CD4-positive, CD25-positive, alpha-beta regulatory T cell (primary cell): ENCODE measurements around the gene TBPL2. TPM values are rescaled to one million over a fixed set of nuclear protein-coding genes. Genes with fewer than 3 reads are reported as not detected.

ENCODE experiments used
- ATAC-seq, 2 donors: fragments of 150-1000 bp; cut with Tn5 transposase; one replicate each; pipeline ENCODE4 v1.10.0; 2021; ENCODE audit warnings: low read depth in 2 of 2, moderate number of reproducible peaks in 2 of 2, moderate library complexity in 1 of 2
- DNase-seq, 3 donors: peaks; one replicate each; pipeline versions ENCODE4 v3.0.0 to v3.0.0-alpha.2; 2012 to 2022; ENCODE audit warnings: mixed read lengths in 1 of 3
- H3K27ac ChIP-seq: one replicate; pipeline ENCODE4 v1.7.0; 2013; ENCODE audit warnings: mild to moderate bottlenecking, low read length; ENCODE audit not compliant: insufficient read depth, poor library complexity, severe bottlenecking
- H3K27me3 ChIP-seq: one replicate; pipeline ENCODE4 v1.7.0; 2013; ENCODE audit warnings: low read length; ENCODE audit not compliant: control insufficient read depth, insufficient read depth
- H3K36me3 ChIP-seq: one replicate; pipeline ENCODE4 v1.7.0; 2013; ENCODE audit warnings: mild to moderate bottlenecking, low read length, moderate library complexity; ENCODE audit not compliant: control insufficient read depth, insufficient read depth
- H3K4me1 ChIP-seq: 2 replicates; pipeline ENCODE4 v1.7.0; 2013; ENCODE audit warnings: mild to moderate bottlenecking, low read length; ENCODE audit not compliant: insufficient read depth, control insufficient read depth, poor library complexity, severe bottlenecking
- H3K4me3 ChIP-seq: one replicate; pipeline ENCODE4 v1.7.0; 2013; ENCODE audit warnings: low read depth, mild to moderate bottlenecking, low read length, moderate library complexity
- H3K9me3 ChIP-seq, 2 experiments: 1 replicate in 1 of 2; 2 replicates in 1 of 2; pipeline ENCODE4 v1.7.0; 2013; ENCODE audit warnings: low read length in 2 of 2, mild to moderate bottlenecking in 1 of 2, moderate library complexity in 1 of 2; ENCODE audit not compliant: control insufficient read depth in 2 of 2
- H3K27ac Mint-ChIP-seq, 3 donors: one replicate each; pipeline ENCODE4 v1.8.0; 2020 to 2022; ENCODE audit warnings: mild to moderate bottlenecking in 3 of 3, mixed read lengths in 3 of 3, moderate library complexity in 2 of 3
- H3K27me3 Mint-ChIP-seq: one replicate; pipeline ENCODE4 v1.8.0; 2022; ENCODE audit warnings: mild to moderate bottlenecking, mixed read lengths
- H3K36me3 Mint-ChIP-seq: one replicate; pipeline ENCODE4 v1.8.0; 2020; ENCODE audit warnings: mixed read lengths
- H3K4me1 Mint-ChIP-seq, 4 donors: one replicate each; pipeline ENCODE4 v1.8.0; 2020 to 2022; ENCODE audit warnings: mixed read lengths in 4 of 4, mild to moderate bottlenecking in 1 of 4
- H3K4me3 Mint-ChIP-seq, 4 donors: one replicate each; pipeline ENCODE4 v1.8.0; 2020 to 2022; ENCODE audit warnings: mild to moderate bottlenecking in 4 of 4, mixed read lengths in 4 of 4, moderate library complexity in 3 of 4
- H3K9me3 Mint-ChIP-seq, 7 donors: one replicate each; pipeline ENCODE4 v1.8.0; 2020 to 2022; ENCODE audit warnings: mixed read lengths in 7 of 7, mild to moderate bottlenecking in 3 of 7, moderate library complexity in 2 of 7
- polyA plus RNA-seq, 4 donors: library from polyadenylated mRNA; unstranded; fragments of 300-500 nt; fragmentation: Illumina TruSeq; gene quantifications; one replicate each; pipeline ENCODE4 v1.2.3, GENCODE V29; 2021
- total RNA-seq: library from RNA; stranded (reverse); gene quantifications from one replicate; pipeline ENCODE4 v1.2.3, GENCODE V29; 2022

TBPL2 gene
- total and polyA plus RNA-seq, 5 donors from 2014 or later: not detected

DNA sequence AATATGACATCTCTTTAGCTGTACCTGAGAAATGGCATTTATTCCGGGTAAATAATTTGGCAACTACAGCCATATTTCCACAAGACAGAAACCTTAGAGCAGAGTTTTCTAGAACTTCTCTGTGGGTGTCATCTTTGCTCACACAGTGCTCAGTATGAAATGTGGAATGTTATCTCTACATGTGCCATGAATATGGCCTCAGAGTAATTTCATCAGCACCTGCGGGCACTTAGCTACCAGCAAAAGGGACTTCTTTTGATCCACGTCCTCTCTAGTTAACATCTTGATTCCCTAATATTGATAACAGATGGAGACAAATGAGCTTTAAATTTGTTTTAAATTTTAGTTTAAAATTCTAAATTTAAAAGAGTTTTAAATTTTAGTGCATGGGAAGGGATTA is 25.9 kb downstream of the TBPL2 start:
- Mint-ChIP-seq H3K4me1 (peaks cover 19 to 26% (median 22%) of the 10 kb centered on the region in 4 donors), H3K9me3 (no peaks in the 10 kb centered on the region), H3K4me3 (no peak overlapping the region), H3K27ac (no peak overlapping the region), H3K27me3 (peaks cover 22% of the 10 kb centered on the region), H3K36me3 (no peaks in the 10 kb centered on the region)
- H3K4me3 ChIP-seq: no peak overlapping the region
- H3K9me3 ChIP-seq: no peaks in the 10 kb centered on the region
- peaks cover 24% of the 10 kb centered on the region for H3K4me1 ChIP-seq
- DNase-seq (no peak), ATAC-seq (no peak)
- no peaks in the 10 kb centered on the region for H3K36me3 ChIP-seq
- peaks cover 3% of the 10 kb centered on the region for H3K27me3 ChIP-seq
- no peak overlapping the region for H3K27ac ChIP-seq

DNA sequence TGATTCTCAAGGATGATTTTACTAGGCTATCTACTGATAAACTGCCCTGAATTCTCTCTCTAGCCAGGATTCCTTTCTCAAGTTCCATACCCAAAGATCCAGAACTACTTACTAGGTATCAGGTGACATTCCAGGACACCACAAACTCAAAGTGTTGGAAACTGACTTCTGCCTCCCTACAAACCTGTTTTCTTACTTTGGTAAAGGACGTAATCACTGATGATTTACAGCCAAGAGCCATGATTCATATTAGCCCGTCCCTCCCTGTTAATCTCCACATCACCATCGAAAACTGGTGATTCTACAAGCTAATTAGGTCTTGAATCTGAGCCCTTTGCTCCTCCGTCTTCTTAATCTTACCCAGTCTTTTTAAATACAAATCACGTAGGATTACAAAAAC is 27.7 kb downstream of the TBPL2 start:
- no peaks in the 10 kb centered on the region for H3K36me3 Mint-ChIP-seq
- Histone ChIP-seq H3K4me1 (peaks cover 30% of the 10 kb centered on the region), H3K4me3 (peak overlapping the region; percentile 89), H3K36me3 (no peaks in the 10 kb centered on the region), H3K27ac (no peak overlapping the region), H3K9me3 (no peaks in the 10 kb centered on the region), H3K27me3 (no peaks in the 10 kb centered on the region)
- H3K27ac Mint-ChIP-seq: peak overlapping the region in 2 of 3 donors; percentile 5 to 13
- peaks cover 22% of the 10 kb centered on the region for H3K27me3 Mint-ChIP-seq
- peak overlapping the region; percentile 76 to 94 (median 92) for H3K4me3 Mint-ChIP-seq
- H3K9me3 Mint-ChIP-seq: no peaks in the 10 kb centered on the region
- ATAC-seq: no peak
- H3K4me1 Mint-ChIP-seq: peaks cover 28 to 39% (median 33%) of the 10 kb centered on the region in 4 donors
- DNase-seq: no peak

DNA sequence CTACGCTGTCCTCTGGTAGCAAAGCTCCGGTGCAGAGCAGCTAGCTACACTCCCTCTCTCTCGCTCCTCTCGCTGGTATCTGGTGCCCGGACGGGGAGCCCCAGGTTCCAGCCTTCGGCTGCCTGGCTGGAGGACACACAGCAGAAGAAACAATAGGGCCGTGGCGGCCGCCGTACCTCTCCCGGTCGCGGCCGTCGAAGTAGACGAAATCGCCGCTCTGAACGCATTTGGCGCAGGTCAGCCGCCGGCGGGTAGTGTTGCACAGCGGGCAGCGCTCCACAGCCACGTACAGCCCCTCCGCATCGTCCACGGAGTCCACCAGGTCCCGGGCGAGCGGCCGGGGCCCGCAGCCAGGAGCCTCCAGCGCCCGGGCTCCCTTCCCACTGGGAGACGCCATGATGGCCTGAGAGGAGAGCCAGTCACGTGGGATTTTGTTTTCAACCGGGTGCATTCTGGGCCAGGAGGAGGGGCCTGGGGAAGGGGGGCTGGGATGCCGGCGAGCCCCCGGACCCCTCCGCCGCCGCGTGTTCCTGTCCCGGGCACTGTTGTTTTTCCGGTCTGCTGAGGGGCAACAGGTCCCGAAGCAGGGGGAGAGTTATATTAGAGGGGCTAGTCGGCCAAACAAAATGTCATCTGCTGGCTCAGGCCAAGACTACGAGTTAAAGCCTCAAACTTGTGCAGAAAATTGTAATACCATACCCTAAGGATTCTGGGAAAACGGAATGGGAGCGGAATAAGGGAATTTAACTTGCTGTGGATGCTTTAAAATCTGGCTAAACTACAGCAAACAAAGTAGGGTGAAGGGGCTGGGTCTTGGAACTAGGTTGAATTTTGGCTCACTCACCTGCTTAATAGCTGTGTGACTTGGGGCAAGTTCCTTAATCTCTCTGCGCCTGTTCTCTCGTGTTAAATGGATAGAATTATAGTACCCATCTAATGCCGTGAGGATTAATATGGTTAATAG is 28.7 kb downstream of the TBPL2 start, which contains the start of gene ATG14:
Gene ATG14 (minus strand): TSS at position 405 of the 964 bp plus-strand sequence. CDS start 8 bp downstream, at position 397.
- Histone ChIP-seq H3K4me3 (peak within 1 kb of the TSS; percentile 94), H3K27ac (peak within 1 kb of the TSS; percentile 34), H3K9me3 (no peaks in the 10 kb centered on the region), H3K36me3 (no peaks in the 10 kb centered on the region), H3K27me3 (no peaks in the 10 kb centered on the region), H3K4me1 (peaks cover 30% of the 10 kb centered on the region)
- peak within 1 kb of the TSS; percentile 76 to 94 (median 92) for H3K4me3 Mint-ChIP-seq
- no peaks in the 10 kb centered on the region for H3K36me3 Mint-ChIP-seq
- no peaks in the 10 kb centered on the region for H3K9me3 Mint-ChIP-seq
- H3K4me1 Mint-ChIP-seq: peaks cover 28 to 45% (median 37%) of the 10 kb centered on the region in 4 donors
- ATAC-seq: peak; percentile 90 to 94
- peak within 1 kb of the TSS; percentile 66 to 91 (median 70) for H3K27ac Mint-ChIP-seq
- DNase-seq: peak; percentile 55 to 85 (median 60)
- H3K27me3 Mint-ChIP-seq: peaks cover 20% of the 10 kb centered on the region

DNA sequence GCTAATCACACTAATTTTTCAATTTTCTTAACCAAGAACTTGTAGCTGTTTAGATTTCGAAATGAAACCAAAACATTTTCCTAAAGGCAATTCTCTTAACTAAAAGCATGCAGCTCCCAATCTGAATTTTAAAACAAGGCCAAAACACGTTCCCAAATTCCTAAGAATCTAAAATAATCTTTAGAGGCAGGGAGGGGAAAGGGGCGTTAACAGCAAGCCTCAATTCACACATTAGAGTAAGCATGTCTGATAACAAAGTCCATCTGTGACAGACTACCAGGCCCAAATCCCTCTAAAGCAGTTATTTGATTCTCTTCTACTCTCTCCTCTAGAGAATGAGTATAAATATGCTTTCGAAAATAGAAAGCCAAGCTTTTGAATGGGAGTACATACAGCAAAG is 29.5 kb downstream of the TBPL2 start:
- H3K36me3 Mint-ChIP-seq: no peaks in the 10 kb centered on the region
- Histone ChIP-seq H3K4me1 (peaks cover 30% of the 10 kb centered on the region), H3K36me3 (peaks cover 6% of the 10 kb centered on the region), H3K27ac (no peak overlapping the region), H3K27me3 (no peaks in the 10 kb centered on the region), H3K4me3 (peak overlapping the region; percentile 94), H3K9me3 (no peaks in the 10 kb centered on the region)
- peaks cover 16% of the 10 kb centered on the region for H3K27me3 Mint-ChIP-seq
- H3K4me3 Mint-ChIP-seq: peak overlapping the region; percentile 76 to 94 (median 92)
- peaks cover 31 to 49% (median 43%) of the 10 kb centered on the region in 4 donors for H3K4me1 Mint-ChIP-seq
- no peak for ATAC-seq
- DNase-seq: no peak
- H3K9me3 Mint-ChIP-seq: no peaks in the 10 kb centered on the region
- H3K27ac Mint-ChIP-seq: peak overlapping the region; percentile 66 to 91 (median 70)

DNA sequence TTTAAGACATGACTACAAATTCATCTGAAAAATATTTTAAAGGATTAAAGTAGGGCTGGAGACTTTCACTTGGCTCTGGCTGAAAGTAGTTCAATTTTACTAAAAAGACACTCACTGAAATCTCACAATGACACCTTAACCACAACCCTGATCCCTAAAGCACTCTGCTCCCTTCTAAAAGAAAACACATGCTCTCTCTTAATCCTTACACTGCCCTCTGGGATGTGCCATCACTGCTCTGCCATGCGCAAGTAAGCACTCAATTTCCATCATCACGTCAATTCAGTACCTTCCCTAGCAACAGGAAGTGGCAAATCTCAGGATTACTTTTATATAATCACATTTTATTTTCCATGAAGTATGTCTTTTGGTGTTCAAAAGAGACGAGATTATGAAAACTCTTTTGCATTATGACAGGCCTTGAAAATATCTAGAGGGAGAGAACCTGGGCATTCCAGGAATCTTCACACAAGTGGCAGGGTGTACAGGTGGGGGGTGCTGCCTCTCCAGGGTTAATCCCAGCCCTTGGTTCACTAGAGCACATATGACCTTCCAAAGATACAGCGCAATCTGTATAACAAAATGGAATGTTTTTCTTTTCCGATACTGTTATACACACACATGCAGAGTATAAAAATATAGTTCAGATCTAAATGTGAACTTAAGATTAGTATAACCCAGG is 36.1 kb downstream of the TBPL2 start:
- Mint-ChIP-seq H3K9me3 (no peaks in the 10 kb centered on the region), H3K36me3 (peaks cover 7% of the 10 kb centered on the region), H3K4me3 (no peak overlapping the region), H3K27me3 (no peaks in the 10 kb centered on the region), H3K4me1 (peaks cover 34 to 61% (median 52%) of the 10 kb centered on the region in 4 donors), H3K27ac (no peak overlapping the region)
- Histone ChIP-seq H3K4me3 (no peak overlapping the region), H3K27me3 (no peaks in the 10 kb centered on the region), H3K9me3 (no peaks in the 10 kb centered on the region), H3K4me1 (peaks cover 3% of the 10 kb centered on the region), H3K36me3 (peaks cover 6% of the 10 kb centered on the region), H3K27ac (no peak overlapping the region)
- DNase-seq: no peak
- ATAC-seq: no peak

DNA sequence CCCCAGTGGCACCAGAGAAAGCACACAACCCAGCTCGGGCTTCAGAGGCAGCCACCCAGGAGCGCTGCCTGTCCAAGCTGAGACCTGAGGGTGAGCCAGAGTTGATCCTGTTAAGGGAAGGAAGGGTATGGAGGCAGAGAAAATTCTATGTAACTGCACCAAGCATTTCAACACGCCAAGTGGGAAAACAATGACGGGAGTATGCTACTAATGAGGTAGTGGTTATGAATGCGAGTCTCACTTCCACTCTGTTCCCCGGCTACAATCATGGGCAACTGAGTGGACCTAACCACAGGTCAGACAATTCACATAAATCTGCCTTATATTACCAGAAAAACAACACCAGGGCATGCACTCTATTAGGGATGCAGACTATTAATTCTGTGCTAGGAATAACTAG is 38.7 kb downstream of the TBPL2 start:
- no peaks in the 10 kb centered on the region for H3K9me3 Mint-ChIP-seq
- no peak for ATAC-seq
- no peak overlapping the region for H3K4me3 Mint-ChIP-seq

DNA sequence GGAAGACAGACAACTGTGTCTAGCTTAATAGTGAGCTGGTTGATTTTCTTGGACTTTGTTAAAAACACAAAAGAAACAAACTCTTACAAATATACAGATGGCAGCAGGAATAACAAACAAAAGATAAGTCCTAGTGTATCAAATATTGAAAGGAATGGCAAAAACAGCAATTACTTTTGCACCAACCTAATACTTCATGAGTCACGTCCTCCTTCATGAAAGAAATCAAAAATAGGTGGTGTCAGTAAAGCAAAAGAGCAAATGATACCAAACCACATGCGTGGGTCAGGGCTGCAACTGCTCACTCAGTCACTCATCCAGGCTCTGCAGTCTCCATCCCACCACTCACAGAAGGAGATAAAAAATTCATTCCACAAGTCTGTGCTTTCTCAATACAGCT is 40.6 kb downstream of the TBPL2 start:
- Mint-ChIP-seq H3K27ac (no peak overlapping the region), H3K27me3 (no peaks in the 10 kb centered on the region), H3K36me3 (peaks cover 21% of the 10 kb centered on the region), H3K4me3 (no peak overlapping the region), H3K4me1 (peaks cover 22 to 42% (median 30%) of the 10 kb centered on the region in 4 donors), H3K9me3 (no peaks in the 10 kb centered on the region)
- peaks cover 17% of the 10 kb centered on the region for H3K36me3 ChIP-seq
- no peaks in the 10 kb centered on the region for H3K27me3 ChIP-seq
- no peak overlapping the region for H3K4me3 ChIP-seq
- H3K27ac ChIP-seq: no peak overlapping the region
- H3K9me3 ChIP-seq: no peaks in the 10 kb centered on the region
- peak in 1 of 3 donors; percentile 11 for DNase-seq
- no peaks in the 10 kb centered on the region for H3K4me1 ChIP-seq
- ATAC-seq: no peak

More for the DNA sequence above, 38.7 kb downstream of the TBPL2 start:
- no peak for DNase-seq
- no peaks in the 10 kb centered on the region for H3K9me3 ChIP-seq
- H3K4me1 ChIP-seq: no peaks in the 10 kb centered on the region
- Mint-ChIP-seq H3K4me1 (peaks cover 36 to 51% (median 43%) of the 10 kb centered on the region in 4 donors), H3K27ac (peak overlapping the region in 1 of 3 donors; percentile 9), H3K27me3 (no peaks in the 10 kb centered on the region), H3K36me3 (peaks cover 13% of the 10 kb centered on the region)
- H3K27ac ChIP-seq: no peak overlapping the region
- no peaks in the 10 kb centered on the region for H3K27me3 ChIP-seq
- H3K36me3 ChIP-seq: peaks cover 9% of the 10 kb centered on the region
- no peak overlapping the region for H3K4me3 ChIP-seq
